Measurements from ENCODE around the gene PLPP2. TPM values are rescaled to one million over a fixed set of nuclear protein-coding genes. Genes with fewer than 3 reads are reported as not detected.

PLPP2 gene
- polyA plus RNA-seq, 1 donor (not counting 4 experiments of a cell fraction or from before 2014, with no cell fraction given) = 13.6 TPM

DNA sequence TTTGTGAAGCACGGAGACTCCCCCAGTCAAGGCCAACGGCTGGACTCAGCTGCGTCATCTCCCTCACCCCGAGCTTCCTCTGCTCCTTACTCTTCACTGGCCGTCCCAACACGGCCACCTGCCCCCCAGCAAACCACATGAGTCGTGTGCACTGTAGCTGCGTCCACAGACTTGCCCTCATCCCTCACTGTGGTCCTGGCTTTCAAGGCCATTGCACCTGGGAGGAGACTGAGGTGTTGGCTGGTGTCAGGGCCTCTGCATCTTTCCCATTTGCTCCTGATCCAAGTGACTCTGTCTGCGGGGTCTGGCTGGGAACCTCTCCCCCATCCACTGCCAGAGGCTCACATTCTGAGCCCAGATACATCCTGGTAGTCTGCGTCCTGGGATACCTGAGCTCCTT lies 11.5 kb downstream of the PLPP2 start:
- no peak overlapping the region for H3K9ac ChIP-seq (ENCODE audit: control insufficient read depth, extremely low read depth, insufficient read depth, low read length)
- TF ChIP-seq EZH2 (IDR thresholded peaks at IDR 0.05; ENCODE audit: low read length) = no peak
- TF ChIP-seq, protein P1, sequence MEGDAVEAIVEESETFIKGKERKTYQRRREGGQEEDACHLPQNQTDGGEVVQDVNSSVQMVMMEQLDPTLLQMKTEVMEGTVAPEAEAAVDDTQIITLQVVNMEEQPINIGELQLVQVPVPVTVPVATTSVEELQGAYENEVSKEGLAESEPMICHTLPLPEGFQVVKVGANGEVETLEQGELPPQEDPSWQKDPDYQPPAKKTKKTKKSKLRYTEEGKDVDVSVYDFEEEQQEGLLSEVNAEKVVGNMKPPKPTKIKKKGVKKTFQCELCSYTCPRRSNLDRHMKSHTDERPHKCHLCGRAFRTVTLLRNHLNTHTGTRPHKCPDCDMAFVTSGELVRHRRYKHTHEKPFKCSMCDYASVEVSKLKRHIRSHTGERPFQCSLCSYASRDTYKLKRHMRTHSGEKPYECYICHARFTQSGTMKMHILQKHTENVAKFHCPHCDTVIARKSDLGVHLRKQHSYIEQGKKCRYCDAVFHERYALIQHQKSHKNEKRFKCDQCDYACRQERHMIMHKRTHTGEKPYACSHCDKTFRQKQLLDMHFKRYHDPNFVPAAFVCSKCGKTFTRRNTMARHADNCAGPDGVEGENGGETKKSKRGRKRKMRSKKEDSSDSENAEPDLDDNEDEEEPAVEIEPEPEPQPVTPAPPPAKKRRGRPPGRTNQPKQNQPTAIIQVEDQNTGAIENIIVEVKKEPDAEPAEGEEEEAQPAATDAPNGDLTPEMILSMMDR (optimal IDR thresholded peaks at IDR 0.05 in 1 of 3, IDR thresholded peaks at IDR 0.05 in 1 of 3, conservative IDR thresholded peaks at IDR 0.05 in 1 of 3; ENCODE audit: extremely low read depth in 1 of 3, insufficient read depth in 2 of 3, low read length in 3 of 3) = no peak
- H3K9me1 ChIP-seq (ENCODE audit: control insufficient read depth, extremely low read depth, insufficient read depth, low read length) = no peaks in the 10 kb centered on the region
- no peak overlapping the region for H3K4me3 ChIP-seq (ENCODE audit: control insufficient read depth in 2 of 3, extremely low read depth in 1 of 3, insufficient read depth in 2 of 3, low read depth in 1 of 3, low read length in 3 of 3)
- FAIRE-seq = no peak
- H3K4me2 ChIP-seq (ENCODE audit: control insufficient read depth, extremely low read depth, insufficient read depth, low read depth, low read length) = no peak overlapping the region
- peaks cover 0 to 2% of the 10 kb centered on the region in 2 experiments for H3K36me3 ChIP-seq (ENCODE audit: control insufficient read depth in 2 of 2, extremely low read depth in 1 of 2, insufficient read depth in 2 of 2, low read length in 2 of 2)
- H3K4me1 ChIP-seq (ENCODE audit: control insufficient read depth, extremely low read depth, insufficient read depth, low read length) = no peaks in the 10 kb centered on the region
- H2AFZ ChIP-seq (ENCODE audit: control insufficient read depth, low read length) = no peak overlapping the region
- H3K79me2 ChIP-seq (ENCODE audit: control insufficient read depth, insufficient read depth, low read length) = no peaks in the 10 kb centered on the region
- H3K27me3 ChIP-seq (ENCODE audit: control insufficient read depth, extremely low read depth, insufficient read depth, low read length) = no peaks in the 10 kb centered on the region
- DNase-seq (ENCODE audit: low read depth, low spot score) = no peak
- no peak overlapping the region for H3K27ac ChIP-seq (ENCODE audit: control insufficient read depth, insufficient read depth, low read length)
- H4K20me1 ChIP-seq (ENCODE audit: control insufficient read depth, extremely low read depth, insufficient read depth, low read length) = no peaks in the 10 kb centered on the region
- dilution Hi-C loops (cut with MboI; ENCODE audit: extremely low pct_ligation_motif_present, low sequenced_read_pairs) = no loop called here
- H3K9me3 ChIP-seq (ENCODE audit: control insufficient read depth, low read depth, low read length) = no peaks in the 10 kb centered on the region

DNA sequence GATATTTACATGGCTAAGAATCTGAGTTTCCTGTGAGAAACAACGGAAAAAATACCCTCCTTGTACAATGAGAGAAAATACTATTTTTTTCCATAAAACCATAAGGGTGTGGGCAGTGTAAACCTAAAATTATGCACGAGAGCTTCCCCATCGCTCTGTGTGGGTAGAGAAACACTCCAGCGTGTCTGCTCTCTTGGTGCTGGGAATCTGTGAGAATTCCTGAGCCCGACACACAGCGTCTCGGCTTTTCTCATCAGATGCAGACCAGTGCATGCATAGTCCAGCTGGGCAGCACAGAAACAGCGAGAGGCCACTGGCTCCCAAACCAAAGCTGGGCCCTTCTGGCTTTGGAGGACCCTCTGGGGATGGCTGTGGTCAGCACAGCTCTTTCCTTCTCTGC lies 12.0 kb downstream of the PLPP2 start:
- no peaks in the 10 kb centered on the region for H3K9me3 ChIP-seq (ENCODE audit: control insufficient read depth, low read depth, low read length)
- DNase-seq (ENCODE audit: low read depth, low spot score) (no peak), FAIRE-seq (no peak)
- no peak overlapping the region for H2AFZ ChIP-seq (ENCODE audit: control insufficient read depth, low read length)
- no peak overlapping the region for H3K27ac ChIP-seq (ENCODE audit: control insufficient read depth, insufficient read depth, low read length)
- H3K36me3 ChIP-seq (ENCODE audit: control insufficient read depth in 2 of 2, extremely low read depth in 1 of 2, insufficient read depth in 2 of 2, low read length in 2 of 2) = peaks cover 0 to 2% of the 10 kb centered on the region in 2 experiments
- H4K20me1 ChIP-seq (ENCODE audit: control insufficient read depth, extremely low read depth, insufficient read depth, low read length) = no peaks in the 10 kb centered on the region
- H3K4me1 ChIP-seq (ENCODE audit: control insufficient read depth, extremely low read depth, insufficient read depth, low read length) = no peaks in the 10 kb centered on the region
- no peak overlapping the region for H3K9ac ChIP-seq (ENCODE audit: control insufficient read depth, extremely low read depth, insufficient read depth, low read length)
- no peaks in the 10 kb centered on the region for H3K9me1 ChIP-seq (ENCODE audit: control insufficient read depth, extremely low read depth, insufficient read depth, low read length)
- H3K27me3 ChIP-seq (ENCODE audit: control insufficient read depth, extremely low read depth, insufficient read depth, low read length) = no peaks in the 10 kb centered on the region
- H3K4me2 ChIP-seq (ENCODE audit: control insufficient read depth, extremely low read depth, insufficient read depth, low read depth, low read length) = no peak overlapping the region
- dilution Hi-C loops (cut with MboI; ENCODE audit: extremely low pct_ligation_motif_present, low sequenced_read_pairs) = no loop called here
- TF ChIP-seq EZH2 (IDR thresholded peaks at IDR 0.05; ENCODE audit: low read length) = no peak
- TF ChIP-seq, protein P1 (optimal IDR thresholded peaks at IDR 0.05 in 1 of 3, IDR thresholded peaks at IDR 0.05 in 1 of 3, conservative IDR thresholded peaks at IDR 0.05 in 1 of 3; ENCODE audit: extremely low read depth in 1 of 3, insufficient read depth in 2 of 3, low read length in 3 of 3) = no peak
- H3K4me3 ChIP-seq (ENCODE audit: control insufficient read depth in 2 of 3, extremely low read depth in 1 of 3, insufficient read depth in 2 of 3, low read depth in 1 of 3, low read length in 3 of 3) = no peak overlapping the region
- no peaks in the 10 kb centered on the region for H3K79me2 ChIP-seq (ENCODE audit: control insufficient read depth, insufficient read depth, low read length)
